Fibroblast of the aortic adventitia (primary cell): ENCODE results near the gene STBD1. TPM values are rescaled to one million over a fixed set of nuclear protein-coding genes. Genes with fewer than 3 reads are reported as not detected.

Source experiments
- DNase-seq: peaks from one replicate; pipeline ENCODE4 v3.0.0-alpha.2; 2010; ENCODE audit warnings: low read depth
- H3K4me3 ChIP-seq: 2 replicates; pipeline ENCODE4 v1.5.1; 2011; ENCODE audit warnings: low read depth, mild to moderate bottlenecking, control low read depth, low read length, moderate library complexity
- total RNA-seq: library from RNA; depleted of rRNA; stranded (reverse); fragments of >200 nt; gene quantifications from 2 replicates; pipeline ENCODE4 v1.2.3, GENCODE V29; 2012; ENCODE audit warnings: low replicate concordance
- TF ChIP-seq, protein P1 (sequence below): IDR thresholded peaks from 2 replicates; pipeline ENCODE4 v1.5.1; 2011; ENCODE audit warnings: mild to moderate bottlenecking, low read length, control low read depth, inconsistent platforms; ENCODE audit not compliant: insufficient read depth

The STBD1 gene
- total RNA-seq, 1 donor: 3.6 TPM

DNA sequence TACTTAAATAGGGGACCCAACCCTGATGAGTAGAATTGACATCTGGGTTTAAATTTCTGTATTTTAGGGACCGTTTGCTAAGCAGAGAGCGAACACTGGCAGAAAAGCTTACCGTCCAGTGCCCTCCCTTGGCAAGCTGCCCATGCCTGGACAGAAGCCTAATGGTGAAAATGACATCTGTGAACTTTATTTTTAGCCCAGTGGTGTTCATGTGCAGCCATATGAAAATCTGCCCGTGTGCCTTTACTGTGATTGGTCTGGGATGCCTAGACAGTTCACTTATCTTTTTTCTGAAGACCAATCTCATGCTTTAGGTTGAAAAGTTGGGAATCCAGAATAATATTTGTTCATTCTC is 1.1 kb downstream of the STBD1 start:
- TF ChIP-seq, protein P1, sequence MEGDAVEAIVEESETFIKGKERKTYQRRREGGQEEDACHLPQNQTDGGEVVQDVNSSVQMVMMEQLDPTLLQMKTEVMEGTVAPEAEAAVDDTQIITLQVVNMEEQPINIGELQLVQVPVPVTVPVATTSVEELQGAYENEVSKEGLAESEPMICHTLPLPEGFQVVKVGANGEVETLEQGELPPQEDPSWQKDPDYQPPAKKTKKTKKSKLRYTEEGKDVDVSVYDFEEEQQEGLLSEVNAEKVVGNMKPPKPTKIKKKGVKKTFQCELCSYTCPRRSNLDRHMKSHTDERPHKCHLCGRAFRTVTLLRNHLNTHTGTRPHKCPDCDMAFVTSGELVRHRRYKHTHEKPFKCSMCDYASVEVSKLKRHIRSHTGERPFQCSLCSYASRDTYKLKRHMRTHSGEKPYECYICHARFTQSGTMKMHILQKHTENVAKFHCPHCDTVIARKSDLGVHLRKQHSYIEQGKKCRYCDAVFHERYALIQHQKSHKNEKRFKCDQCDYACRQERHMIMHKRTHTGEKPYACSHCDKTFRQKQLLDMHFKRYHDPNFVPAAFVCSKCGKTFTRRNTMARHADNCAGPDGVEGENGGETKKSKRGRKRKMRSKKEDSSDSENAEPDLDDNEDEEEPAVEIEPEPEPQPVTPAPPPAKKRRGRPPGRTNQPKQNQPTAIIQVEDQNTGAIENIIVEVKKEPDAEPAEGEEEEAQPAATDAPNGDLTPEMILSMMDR: no peak
- DNase-seq: no peak

DNA sequence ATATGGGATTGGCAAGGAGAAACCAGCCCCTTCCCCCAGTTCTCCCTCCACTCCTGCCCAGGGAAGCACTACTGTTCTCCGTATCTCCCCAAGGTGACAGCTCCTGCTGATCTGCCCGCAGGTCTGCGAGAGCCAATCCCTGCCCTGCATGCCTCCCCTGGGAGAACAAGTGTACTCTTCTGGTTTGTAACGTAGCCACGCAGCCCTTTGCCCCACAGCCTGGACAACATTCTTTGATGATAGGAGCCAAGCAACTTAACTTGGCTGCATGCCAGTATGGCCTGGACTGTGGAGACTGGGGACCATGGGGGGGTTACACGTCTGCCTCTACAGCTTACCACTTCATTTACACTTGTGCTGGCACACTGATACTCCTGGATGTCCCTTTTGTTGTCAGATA is 2.0 kb downstream of the STBD1 start:
- H3K4me3 ChIP-seq: no peak overlapping the region
- DNase-seq: no peak

More for the DNA sequence above, 1.1 kb downstream of the STBD1 start:
- peak overlapping the region; percentile 86 for H3K4me3 ChIP-seq

DNA sequence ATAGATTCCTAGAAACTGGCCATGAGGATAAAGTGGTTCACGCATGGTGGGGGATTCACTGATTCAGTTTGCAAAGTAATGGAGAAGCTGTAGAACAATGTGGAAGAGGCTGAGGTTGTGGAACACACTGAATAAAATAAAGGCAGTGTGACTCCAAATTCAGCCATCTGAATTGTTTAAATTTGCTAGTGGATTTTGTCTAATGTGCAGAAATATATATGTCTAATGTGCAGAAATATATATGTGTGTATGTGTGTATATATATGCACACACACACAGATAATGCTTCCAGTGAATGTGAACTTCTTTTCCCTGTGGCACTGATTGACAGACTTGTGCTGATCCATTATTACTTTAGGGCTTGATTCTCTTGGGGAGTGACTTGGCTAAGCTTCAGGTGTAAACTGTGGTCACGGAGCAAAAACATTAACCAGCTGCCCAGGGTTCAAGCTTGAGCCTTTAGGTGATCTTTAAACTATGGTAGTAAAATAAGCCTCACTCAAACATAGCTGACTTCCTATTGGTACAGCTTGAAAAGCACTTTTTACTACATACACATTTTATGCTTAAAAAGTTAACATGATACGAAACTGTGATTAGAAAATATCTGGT is 3.5 kb downstream of the STBD1 start:
- TF ChIP-seq, protein P1: no peak
- H3K4me3 ChIP-seq: no peak overlapping the region
- DNase-seq: no peak

More for the DNA sequence above, 2.0 kb downstream of the STBD1 start:
- TF ChIP-seq, protein P1: no peak

DNA sequence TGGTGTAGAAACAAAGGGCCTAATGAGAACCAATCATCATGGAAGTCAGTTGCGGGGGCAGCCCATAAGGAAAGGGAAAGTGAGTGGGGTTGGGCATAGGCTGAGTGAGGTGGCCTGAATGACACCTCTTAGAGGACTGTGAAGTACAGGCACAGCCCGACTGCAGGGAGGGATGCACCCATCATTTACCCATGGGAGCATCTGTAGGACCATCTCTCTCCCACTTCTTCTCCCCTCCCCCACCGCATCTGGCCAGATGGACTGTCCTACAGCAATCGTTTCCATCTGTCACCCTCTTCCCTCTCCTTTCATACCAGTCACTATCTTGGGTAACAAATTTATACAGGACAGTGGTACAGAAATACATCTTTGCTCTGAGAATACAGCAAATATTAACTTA is 4.2 kb downstream of the STBD1 start:
- DNase-seq: no peak
- H3K4me3 ChIP-seq: no peak overlapping the region
- TF ChIP-seq, protein P1: no peak

DNA sequence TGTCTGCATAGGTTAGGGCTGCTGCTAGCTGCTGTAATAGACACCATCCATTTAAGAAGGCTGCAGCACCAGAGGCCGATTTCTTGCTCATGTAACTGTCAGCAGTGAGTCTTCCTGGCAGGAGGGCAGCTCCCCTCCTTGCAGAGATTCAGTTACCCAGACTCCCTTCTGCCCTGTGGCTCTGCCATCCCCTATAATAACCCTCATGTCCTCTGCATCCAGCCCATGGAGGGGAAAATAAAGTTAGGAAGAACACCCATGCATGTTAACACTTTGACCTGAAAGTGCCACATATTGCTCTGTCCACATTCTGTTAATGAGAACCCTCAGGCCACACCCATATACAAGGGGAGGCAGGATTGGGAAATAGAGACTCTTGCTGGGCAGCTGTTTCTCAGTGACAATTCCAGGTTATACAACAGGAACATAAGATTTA is 5.4 kb downstream of the STBD1 start:
- TF ChIP-seq, protein P1: no peak
- DNase-seq: no peak
- H3K4me3 ChIP-seq: no peak overlapping the region

DNA sequence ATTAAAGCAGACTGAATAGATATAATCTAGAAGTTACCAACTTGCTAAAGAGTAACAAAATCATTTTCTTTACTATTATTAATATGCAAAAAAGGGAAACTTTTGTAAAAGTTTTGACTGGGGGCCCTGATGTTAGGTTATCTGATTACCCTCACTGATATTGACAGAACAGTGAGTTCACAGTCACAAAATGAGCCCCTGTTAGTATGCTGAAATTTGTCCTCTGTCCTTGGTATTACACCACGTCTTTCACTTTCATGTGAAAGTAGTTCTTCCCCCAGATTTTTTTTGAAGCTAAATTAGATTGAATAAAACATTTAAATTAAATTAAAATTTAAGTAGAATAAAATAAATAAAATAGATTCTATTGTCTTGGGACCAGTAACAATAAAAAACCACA is 5.9 kb downstream of the STBD1 start:
- TF ChIP-seq, protein P1: no peak

DNA sequence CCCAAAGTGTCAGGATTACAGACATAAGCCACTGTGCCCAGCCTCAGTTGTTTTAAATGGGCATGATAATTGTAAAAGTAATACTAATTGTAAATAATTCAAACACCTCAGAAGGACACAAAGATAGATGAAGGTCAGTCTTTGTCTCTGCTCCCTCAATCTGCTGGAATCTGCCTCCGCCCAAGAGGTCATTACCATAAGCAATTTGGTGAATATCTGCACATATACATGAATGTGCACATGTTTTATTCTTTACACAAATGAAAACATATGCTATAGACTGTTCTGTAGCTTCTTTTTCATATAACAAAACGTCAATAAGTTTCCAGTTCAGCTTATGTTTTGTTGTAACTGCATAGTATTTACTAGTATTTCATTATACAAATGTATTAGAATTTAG is 7.0 kb downstream of the STBD1 start:
- DNase-seq: no peak
- no peak overlapping the region for H3K4me3 ChIP-seq
- TF ChIP-seq, protein P1: no peak

More for the DNA sequence above, 5.9 kb downstream of the STBD1 start:
- DNase-seq: no peak
- H3K4me3 ChIP-seq: no peak overlapping the region
